PFSK-1 (cell line): Measurements from ENCODE around the gene CDPF1.

Source experiments
- FOXP2 ChIP-seq: optimal IDR thresholded peaks from 2 replicates; pipeline ENCODE3; 2011; ENCODE audit warnings: borderline replicate concordance, control low read depth, inconsistent platforms; ENCODE audit not compliant: insufficient read depth; ENCODE audit errors: extremely low read length, extremely low read depth
- POLR2AphosphoS5 ChIP-seq: IDR thresholded peaks from 2 replicates; pipeline ENCODE4 v1.6.1; 2012; ENCODE audit warnings: low read depth, mild to moderate bottlenecking, control low read depth, low read length, moderate library complexity
- SIN3A ChIP-seq: IDR thresholded peaks from 2 replicates; pipeline ENCODE4 v1.6.1; 2012; ENCODE audit warnings: mild to moderate bottlenecking, low read length, moderate library complexity, borderline replicate concordance; ENCODE audit not compliant: insufficient read depth
- TAF1 ChIP-seq: IDR thresholded peaks from 2 replicates; pipeline ENCODE4 v1.6.1; 2012; ENCODE audit warnings: low read length, control low read depth, borderline replicate concordance; ENCODE audit not compliant: insufficient read depth
- TF ChIP-seq, protein P1 (sequence below), 2 experiments: IDR thresholded peaks; 2 replicates each; pipeline versions ENCODE4 v1.6.1 to v1.8.0; 2011 to 2012; ENCODE audit warnings: low read depth in 2 of 2, low read length in 2 of 2, control low read depth in 1 of 2, inconsistent platforms in 1 of 2, mild to moderate bottlenecking in 1 of 2, moderate library complexity in 1 of 2; ENCODE audit not compliant: insufficient read depth in 1 of 2

Gene CDPF1

DNA sequence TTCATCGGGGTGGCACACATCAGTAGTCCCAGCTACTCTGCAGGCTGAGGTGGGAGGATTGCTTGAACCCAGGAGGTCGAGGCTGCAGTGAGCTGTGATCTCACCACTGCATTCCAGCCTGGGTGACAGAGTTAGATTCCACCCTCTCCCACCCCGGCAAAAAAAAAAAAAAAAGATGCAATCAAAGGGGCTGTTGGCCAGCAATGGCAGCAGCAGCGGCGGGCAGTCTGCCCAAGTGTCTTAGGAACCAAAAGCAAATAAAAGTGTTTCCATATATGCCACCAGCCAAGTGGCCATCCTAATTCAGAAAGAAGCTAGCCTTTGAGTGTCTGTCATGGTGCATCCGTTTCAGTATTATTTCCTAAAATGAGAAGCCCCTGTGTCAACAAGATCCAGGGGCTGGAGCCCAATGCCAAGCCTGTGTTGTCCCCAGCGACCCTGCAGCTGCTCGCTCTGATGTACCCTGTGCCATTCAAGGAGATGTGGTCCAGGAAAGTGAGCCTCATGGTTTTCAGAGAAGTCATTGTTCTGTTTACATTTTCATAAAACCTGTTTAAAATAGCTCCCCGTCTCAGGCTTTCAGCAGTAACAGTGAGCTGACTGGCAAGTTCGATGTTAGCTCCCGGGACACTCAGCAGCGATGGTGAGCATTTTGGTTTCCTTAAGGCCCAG, 12.5 kb downstream of the CDPF1 start:
- TF ChIP-seq SIN3A: no peak
- TF ChIP-seq, protein P1, sequence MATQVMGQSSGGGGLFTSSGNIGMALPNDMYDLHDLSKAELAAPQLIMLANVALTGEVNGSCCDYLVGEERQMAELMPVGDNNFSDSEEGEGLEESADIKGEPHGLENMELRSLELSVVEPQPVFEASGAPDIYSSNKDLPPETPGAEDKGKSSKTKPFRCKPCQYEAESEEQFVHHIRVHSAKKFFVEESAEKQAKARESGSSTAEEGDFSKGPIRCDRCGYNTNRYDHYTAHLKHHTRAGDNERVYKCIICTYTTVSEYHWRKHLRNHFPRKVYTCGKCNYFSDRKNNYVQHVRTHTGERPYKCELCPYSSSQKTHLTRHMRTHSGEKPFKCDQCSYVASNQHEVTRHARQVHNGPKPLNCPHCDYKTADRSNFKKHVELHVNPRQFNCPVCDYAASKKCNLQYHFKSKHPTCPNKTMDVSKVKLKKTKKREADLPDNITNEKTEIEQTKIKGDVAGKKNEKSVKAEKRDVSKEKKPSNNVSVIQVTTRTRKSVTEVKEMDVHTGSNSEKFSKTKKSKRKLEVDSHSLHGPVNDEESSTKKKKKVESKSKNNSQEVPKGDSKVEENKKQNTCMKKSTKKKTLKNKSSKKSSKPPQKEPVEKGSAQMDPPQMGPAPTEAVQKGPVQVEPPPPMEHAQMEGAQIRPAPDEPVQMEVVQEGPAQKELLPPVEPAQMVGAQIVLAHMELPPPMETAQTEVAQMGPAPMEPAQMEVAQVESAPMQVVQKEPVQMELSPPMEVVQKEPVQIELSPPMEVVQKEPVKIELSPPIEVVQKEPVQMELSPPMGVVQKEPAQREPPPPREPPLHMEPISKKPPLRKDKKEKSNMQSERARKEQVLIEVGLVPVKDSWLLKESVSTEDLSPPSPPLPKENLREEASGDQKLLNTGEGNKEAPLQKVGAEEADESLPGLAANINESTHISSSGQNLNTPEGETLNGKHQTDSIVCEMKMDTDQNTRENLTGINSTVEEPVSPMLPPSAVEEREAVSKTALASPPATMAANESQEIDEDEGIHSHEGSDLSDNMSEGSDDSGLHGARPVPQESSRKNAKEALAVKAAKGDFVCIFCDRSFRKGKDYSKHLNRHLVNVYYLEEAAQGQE (IDR thresholded peaks at IDR 0.05; ENCODE audit: insufficient read depth in 1 of 2, low read depth in 2 of 2, low read length in 2 of 2): no peak

DNA sequence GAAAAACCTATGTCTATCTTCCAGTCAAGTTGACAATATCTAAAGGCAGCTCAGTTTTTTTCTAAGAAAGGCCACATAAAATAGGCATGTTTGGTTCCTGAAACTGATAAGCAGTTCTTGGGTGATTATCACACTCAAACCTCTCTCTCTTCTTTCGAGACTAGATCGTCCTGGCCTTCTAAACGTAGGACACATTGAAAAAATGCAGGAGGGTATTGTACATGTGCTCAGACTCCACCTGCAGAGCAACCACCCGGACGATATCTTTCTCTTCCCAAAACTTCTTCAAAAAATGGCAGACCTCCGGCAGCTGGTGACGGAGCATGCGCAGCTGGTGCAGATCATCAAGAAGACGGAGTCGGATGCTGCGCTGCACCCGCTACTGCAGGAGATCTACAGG, 15.1 kb downstream of the CDPF1 start:
- TF ChIP-seq FOXP2: no peak
- TF ChIP-seq SIN3A: no peak
- no peak for TF ChIP-seq TAF1
- TF ChIP-seq POLR2AphosphoS5: no peak
- TF ChIP-seq, protein P1 (IDR thresholded peaks at IDR 0.05; ENCODE audit: insufficient read depth in 1 of 2, low read depth in 2 of 2, low read length in 2 of 2): no peak

DNA sequence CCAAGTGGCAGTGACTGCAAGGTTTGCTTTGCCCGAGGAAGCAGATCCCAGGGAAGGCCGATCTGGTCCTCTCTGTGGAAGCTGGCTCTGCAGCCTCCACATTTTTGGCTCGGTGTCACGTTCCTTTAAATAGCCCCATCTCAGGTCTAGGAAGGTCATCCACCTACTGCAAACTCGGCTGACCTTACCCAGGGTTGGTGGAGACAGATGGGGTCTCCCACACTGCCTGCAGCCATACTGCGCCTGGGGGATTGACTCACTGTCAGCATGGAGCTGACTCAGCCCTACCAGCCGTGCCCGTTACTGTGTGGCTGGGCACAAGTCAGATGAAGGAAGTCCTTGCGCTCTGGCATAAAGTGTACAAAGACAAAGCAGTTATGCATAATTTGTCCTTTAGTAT, 16.9 kb downstream of the CDPF1 start:
- TF ChIP-seq TAF1 (no peak), SIN3A (no peak), FOXP2 (no peak), POLR2AphosphoS5 (no peak)
- TF ChIP-seq, protein P1 (IDR thresholded peaks at IDR 0.05; ENCODE audit: insufficient read depth in 1 of 2, low read depth in 2 of 2, low read length in 2 of 2): no peak

DNA sequence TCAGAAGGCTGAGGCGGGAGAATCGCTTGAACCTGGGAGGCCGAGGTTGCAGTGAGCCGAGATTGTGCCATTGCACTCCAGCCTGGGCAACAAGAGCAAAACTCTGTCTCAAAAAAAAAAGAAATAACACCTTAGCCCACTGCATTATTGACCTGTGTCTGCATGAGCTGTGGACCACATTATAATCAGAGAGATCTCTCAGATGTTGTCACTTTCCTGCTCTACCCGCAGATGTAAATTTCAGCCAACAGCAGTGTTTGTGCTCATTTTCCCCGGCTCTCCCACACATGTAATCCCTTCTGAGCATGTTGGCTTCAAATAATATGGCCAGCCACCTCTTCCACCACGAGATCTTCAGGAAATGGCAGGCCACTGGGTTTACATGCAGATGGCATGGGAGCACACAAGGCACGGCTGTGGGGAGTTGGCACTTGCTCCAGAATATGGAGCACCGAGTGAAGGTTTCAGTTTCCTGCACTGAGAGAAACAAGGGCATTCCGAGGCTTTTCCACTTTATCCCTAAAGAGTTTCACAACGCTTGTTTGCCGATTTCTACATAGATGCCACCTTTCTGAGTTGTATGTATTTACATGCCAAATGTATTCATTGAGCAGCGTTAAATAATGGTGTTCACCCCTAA, 19.7 kb downstream of the CDPF1 start:
- TF ChIP-seq FOXP2: no peak
- no peak for TF ChIP-seq POLR2AphosphoS5
- TF ChIP-seq, protein P1 (IDR thresholded peaks at IDR 0.05; ENCODE audit: insufficient read depth in 1 of 2, low read depth in 2 of 2, low read length in 2 of 2): no peak

DNA sequence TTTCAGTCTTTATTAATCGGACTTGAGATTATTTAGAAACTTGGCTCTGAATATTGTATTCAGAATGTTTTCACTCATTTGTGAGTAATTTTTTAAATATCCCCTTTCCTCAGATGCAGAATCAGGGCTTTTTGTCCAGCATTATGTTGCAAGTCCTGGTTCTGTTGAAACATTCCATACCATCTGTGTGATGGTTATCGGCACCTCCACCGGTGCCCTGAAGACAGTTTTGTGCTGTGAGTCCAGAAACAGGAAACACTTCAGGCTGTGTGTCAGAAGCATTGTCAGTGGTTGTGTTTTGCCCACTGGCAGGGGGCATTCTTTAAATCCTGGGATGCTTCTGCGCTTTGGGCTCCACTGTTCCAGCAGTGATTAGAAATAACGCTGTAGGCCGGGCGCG, 20.4 kb downstream of the CDPF1 start:
- TF ChIP-seq POLR2AphosphoS5: no peak
- TF ChIP-seq TAF1: no peak
- no peak for TF ChIP-seq SIN3A
- TF ChIP-seq, protein P1 (IDR thresholded peaks at IDR 0.05; ENCODE audit: insufficient read depth in 1 of 2, low read depth in 2 of 2, low read length in 2 of 2): no peak
- TF ChIP-seq FOXP2: no peak
